Coronary artery (tissue), 2 donors: ENCODE data around the gene METRNL.
"Not testable (repeated sequence)": the region's sequence is repeated elsewhere in the genome, so short reads cannot be mapped to it uniquely, and the experiment has no call there.

Experiments used
- DNase-seq: peaks from one replicate; pipeline ENCODE4 v3.0.0-alpha.2; 2017; ENCODE audit warnings: low spot score
- H3K27ac ChIP-seq, 2 donors: fragments of 200-600 bp; sonication (generic); one replicate each; pipeline ENCODE4 v1.5.1; 2016 to 2019
- H3K4me3 ChIP-seq: fragments of 200-600 bp; sonication (generic); 2 replicates; pipeline ENCODE4 v1.5.1; 2016; ENCODE audit warnings: mild to moderate bottlenecking, moderate library complexity
- TF ChIP-seq, protein P1 (sequence below): fragments of 200-600 bp; sonication (generic); IDR thresholded peaks from one replicate; pipeline ENCODE4 v1.5.1; 2019; ENCODE audit warnings: antibody characterized with exemption

METRNL gene

GRCh38 chr17:83064021-83064731 lies 15.2 kb upstream of the METRNL start:
- no peak overlapping the region for H3K27ac ChIP-seq
- DNase-seq, result peak; percentile 54
- TF ChIP-seq, protein P1, sequence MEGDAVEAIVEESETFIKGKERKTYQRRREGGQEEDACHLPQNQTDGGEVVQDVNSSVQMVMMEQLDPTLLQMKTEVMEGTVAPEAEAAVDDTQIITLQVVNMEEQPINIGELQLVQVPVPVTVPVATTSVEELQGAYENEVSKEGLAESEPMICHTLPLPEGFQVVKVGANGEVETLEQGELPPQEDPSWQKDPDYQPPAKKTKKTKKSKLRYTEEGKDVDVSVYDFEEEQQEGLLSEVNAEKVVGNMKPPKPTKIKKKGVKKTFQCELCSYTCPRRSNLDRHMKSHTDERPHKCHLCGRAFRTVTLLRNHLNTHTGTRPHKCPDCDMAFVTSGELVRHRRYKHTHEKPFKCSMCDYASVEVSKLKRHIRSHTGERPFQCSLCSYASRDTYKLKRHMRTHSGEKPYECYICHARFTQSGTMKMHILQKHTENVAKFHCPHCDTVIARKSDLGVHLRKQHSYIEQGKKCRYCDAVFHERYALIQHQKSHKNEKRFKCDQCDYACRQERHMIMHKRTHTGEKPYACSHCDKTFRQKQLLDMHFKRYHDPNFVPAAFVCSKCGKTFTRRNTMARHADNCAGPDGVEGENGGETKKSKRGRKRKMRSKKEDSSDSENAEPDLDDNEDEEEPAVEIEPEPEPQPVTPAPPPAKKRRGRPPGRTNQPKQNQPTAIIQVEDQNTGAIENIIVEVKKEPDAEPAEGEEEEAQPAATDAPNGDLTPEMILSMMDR, result no peak
- H3K4me3 ChIP-seq, result no peak overlapping the region

DNA sequence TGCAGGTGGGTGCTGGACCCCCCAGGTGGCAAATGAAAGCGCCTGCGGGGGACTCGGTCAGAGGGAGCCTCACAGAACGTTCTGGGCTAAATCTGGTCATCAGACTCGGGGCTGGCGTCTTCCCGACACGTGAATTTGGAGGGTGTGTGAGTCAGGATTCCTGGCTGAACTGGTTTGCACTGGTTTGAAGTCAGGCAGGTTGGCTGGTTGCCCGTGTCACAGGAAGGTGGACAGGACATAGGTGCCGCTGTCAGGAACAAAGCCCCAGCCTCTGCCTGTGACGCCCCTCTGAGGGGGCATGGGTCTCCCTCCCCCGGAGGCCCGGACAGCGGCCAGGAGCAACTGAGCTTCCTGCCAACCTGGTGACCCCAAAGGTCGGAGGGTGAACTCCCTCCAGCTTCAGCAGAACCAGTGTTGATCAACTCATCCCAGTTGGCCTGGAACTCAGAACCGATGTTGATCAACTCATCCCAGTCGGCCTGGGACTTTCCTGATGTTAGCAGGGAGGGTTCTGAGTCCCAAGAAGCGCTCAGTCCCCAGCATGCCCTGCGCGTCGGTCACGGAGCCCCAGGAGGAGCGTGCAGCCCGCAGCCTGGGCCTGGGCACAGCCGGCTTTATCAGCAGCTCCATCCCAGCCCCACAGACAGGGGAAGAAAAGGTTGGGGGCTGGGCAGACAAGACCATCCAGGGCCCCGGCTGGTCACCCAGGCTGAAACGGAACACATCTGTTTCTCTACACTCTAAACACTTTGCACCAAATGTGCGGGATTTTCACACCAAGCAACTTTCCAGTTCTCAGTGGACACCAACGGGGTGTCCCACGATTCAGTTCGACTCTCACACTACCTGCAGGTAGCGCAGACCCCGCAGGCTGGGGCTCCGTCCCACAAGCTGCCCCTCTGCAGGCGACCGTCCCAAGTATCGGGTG lies 14.4 kb upstream of the METRNL start:
- peak; percentile 67 for DNase-seq
- TF ChIP-seq, protein P1, result no peak

DNA sequence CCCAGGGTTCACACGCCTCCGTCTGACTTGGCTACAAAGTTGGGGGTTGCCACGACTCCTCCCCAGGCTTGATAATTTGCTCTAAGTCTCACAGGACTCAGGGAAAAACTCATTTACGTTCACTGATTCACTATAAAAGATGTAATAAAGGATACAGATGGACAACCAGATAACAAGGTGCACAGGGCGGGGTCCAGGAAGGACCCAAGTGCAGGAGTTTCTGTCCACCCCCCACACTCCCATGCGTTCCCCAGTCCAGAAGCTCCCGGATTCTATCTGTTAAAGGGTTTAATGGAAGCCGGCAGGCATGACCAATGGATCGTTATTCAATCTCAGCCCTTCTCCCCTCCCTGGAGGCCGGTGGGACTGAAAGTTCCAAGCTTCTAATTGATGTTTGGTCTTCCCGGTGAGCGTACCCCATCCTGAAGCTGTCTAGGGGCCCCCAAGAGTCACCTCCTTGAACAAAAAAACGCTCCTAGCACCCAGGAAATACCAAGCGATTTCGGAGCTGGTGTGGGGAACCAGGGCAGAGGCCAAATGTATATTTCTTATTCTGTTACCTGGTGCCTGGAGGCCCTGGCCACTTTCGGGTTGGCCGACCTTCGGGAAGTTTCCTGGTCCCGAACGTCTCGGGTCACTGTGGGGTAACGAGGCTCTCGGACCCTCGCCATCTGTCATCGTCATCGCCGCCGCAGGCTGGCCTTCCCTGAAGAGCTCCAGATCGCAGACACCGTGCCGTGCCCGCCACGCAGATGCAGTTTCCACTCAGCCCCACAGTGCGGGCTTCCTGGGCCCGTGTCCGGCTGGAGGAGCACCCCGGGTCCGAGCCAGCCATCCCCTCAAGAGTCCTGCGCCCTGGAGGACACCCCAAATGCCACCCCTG lies 13.5 kb upstream of the METRNL start:
- no peak overlapping the region for H3K27ac ChIP-seq
- no peak overlapping the region for H3K4me3 ChIP-seq
- TF ChIP-seq, protein P1, result no peak
- DNase-seq, result peak; percentile 65

More for the DNA sequence above, 14.4 kb upstream of the METRNL start:
- H3K27ac ChIP-seq, result no peak overlapping the region
- no peak overlapping the region for H3K4me3 ChIP-seq

- H3K27ac ChIP-seq, DNase-seq: not testable (repeated sequence)
These were observed 12.9 kb upstream of the METRNL start for GRCh38 chr17:83066543-83066890.

GRCh38 chr17:83067071-83067717 lies 12.2 kb upstream of the METRNL start:
- Histone ChIP-seq H3K27ac (no peak overlapping the region), H3K4me3 (no peak overlapping the region)
- DNase-seq, result peak; percentile 71
- TF ChIP-seq, protein P1, result no peak

More at GRCh38 chr17:83066543-83066890, 12.9 kb upstream of the METRNL start:
- H3K4me3 ChIP-seq, result not testable (repeated sequence)

DNA sequence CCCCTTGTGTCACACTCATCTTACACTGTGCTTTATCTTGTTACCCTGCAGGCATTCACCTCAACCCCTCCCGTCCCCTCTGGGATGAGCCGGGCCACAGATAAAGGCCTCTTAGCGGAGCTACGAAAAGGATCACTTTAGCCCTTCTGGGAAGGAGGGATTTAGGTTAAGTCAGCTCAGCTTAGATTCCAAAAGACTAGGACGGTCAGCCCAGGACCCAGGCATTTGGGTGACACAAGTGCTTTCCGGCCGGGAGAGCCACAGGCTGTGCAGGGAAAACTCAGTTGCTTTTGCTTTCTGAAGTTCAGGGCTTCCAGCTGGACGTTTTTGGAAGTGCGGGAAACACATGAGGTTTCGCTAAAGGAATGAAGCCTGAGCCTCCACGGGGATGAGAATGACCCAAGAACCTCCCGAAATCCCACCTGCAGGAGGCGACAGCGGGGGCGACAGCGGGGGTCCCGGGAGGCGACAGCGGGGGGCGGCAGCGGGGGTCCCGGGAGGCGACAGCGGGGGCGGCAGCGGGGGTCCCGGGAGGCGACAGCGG lies 11.6 kb upstream of the METRNL start:
- TF ChIP-seq, protein P1, result no peak
- Histone ChIP-seq H3K4me3 (no peak overlapping the region), H3K27ac (no peak overlapping the region)
- DNase-seq, result peak; percentile 54
